H1 (cell line): ENCODE measurements around the gene SLCO2A1. TPM values are rescaled to one million over a fixed set of nuclear protein-coding genes. Genes with fewer than 3 reads are reported as not detected.

Source experiments
- CTCF ChIA-PET: fragments of 300-600 bp; sonication (Branson Sonifier 250); formaldehyde crosslinking; loops from one replicate; lab custom pipeline; 2021; ENCODE audit not compliant: partially characterized antibody; lab: Charles Lee
- POLR2A ChIA-PET: fragments of 300-600 bp; sonication (Branson Sonifier 250); formaldehyde crosslinking; loops from one replicate; lab custom pipeline; 2021; ENCODE audit warnings: inconsistent platforms; ENCODE audit not compliant: partially characterized antibody; lab: Charles Lee
- DNase-seq, 2 experiments: peaks; one replicate each; pipeline versions ENCODE4 v3.0.0 to v3.0.0-alpha.2; 2010 to 2022; ENCODE audit warnings: low spot score in 2 of 2, low read depth in 1 of 2, mixed read lengths in 1 of 2
- FAIRE-seq: peaks from 2 replicates; lab custom pipeline; 2011; peaks lifted over from hg19 to GRCh38; lab: Jason Lieb, UNC
- H2AFZ ChIP-seq: 2 replicates; pipeline ENCODE4 v1.8.1; 2012; ENCODE audit warnings: low read length, inconsistent platforms
- H2AK5ac ChIP-seq: 2 replicates; pipeline ENCODE4 v1.6.1; 2013; ENCODE audit warnings: low read depth, low read length
- H2BK120ac ChIP-seq: replicated peaks from 2 replicates; pipeline ENCODE3; 2013; ENCODE audit warnings: low read depth, low read length, inconsistent platforms
- H2BK12ac ChIP-seq: 2 replicates; pipeline ENCODE4 v1.6.1; 2013; ENCODE audit warnings: low read depth, low read length
- H2BK15ac ChIP-seq: 2 replicates; pipeline ENCODE4 v1.6.1; 2013; ENCODE audit warnings: low read length
- H2BK20ac ChIP-seq: 2 replicates; pipeline ENCODE4 v1.6.1; 2013; ENCODE audit warnings: low read length
- H2BK5ac ChIP-seq: 2 replicates; pipeline ENCODE4 v1.6.1; 2013; ENCODE audit warnings: low read depth, low read length
- H3K14ac ChIP-seq: 2 replicates; pipeline ENCODE4 v1.6.1; 2013; ENCODE audit warnings: inconsistent platforms; ENCODE audit not compliant: insufficient read length
- H3K18ac ChIP-seq: 2 replicates; pipeline ENCODE4 v1.6.1; 2013; ENCODE audit warnings: low read length; ENCODE audit errors: extremely low read depth
- H3K23ac ChIP-seq: 2 replicates; pipeline ENCODE4 v1.6.1; 2013; ENCODE audit warnings: inconsistent platforms; ENCODE audit not compliant: insufficient read length
- H3K23me2 ChIP-seq: 2 replicates; pipeline ENCODE4 v1.6.1; 2013; ENCODE audit warnings: low read depth, low read length
- H3K27ac ChIP-seq: 2 replicates; pipeline ENCODE4 v1.6.1; 2011; ENCODE audit warnings: low read depth, low read length, inconsistent platforms
- H3K27me3 ChIP-seq, 4 experiments: replicated peaks in 1 of 4; 1 replicate in 1 of 4; 2 replicates in 3 of 4; pipeline versions ENCODE4 v1.6.1 to v1.8.1; 2011 to 2013; ENCODE audit warnings: low read length in 3 of 4, mild to moderate bottlenecking in 3 of 4, inconsistent platforms in 2 of 4, mixed read lengths in 2 of 4, moderate library complexity in 1 of 4; ENCODE audit not compliant: control insufficient read depth in 3 of 4, insufficient read depth in 3 of 4; ENCODE audit errors: extremely low read depth in 1 of 4
- H3K36me3 ChIP-seq, 4 experiments: 2 replicates each; pipeline versions ENCODE4 v1.6.1 to v1.8.1; 2011 to 2013; ENCODE audit warnings: mild to moderate bottlenecking in 4 of 4, low read length in 3 of 4, moderate library complexity in 2 of 4, control low read depth in 1 of 4, inconsistent platforms in 1 of 4; ENCODE audit not compliant: insufficient read depth in 4 of 4, control insufficient read depth in 2 of 4
- H3K4ac ChIP-seq: replicated peaks from 2 replicates; pipeline ENCODE3; 2013; ENCODE audit warnings: low read length, low read depth, mixed read lengths, inconsistent platforms; ENCODE audit not compliant: insufficient read length
- H3K4me1 ChIP-seq, 4 experiments: replicated peaks in 1 of 4; 1 replicate in 1 of 4; 2 replicates in 3 of 4; pipeline versions ENCODE4 v1.6.1 to v1.8.1; 2011 to 2013; ENCODE audit warnings: low read length in 3 of 4, inconsistent platforms in 2 of 4, mixed read lengths in 1 of 4; ENCODE audit not compliant: insufficient read depth in 4 of 4, control insufficient read depth in 3 of 4
- H3K4me2 ChIP-seq, 2 experiments: 2 replicates each; pipeline versions ENCODE4 v1.6.1 to v1.8.1; 2011 to 2013; ENCODE audit warnings: low read depth in 2 of 2, low read length in 2 of 2, control low read depth in 1 of 2, inconsistent platforms in 1 of 2, mild to moderate bottlenecking in 1 of 2; ENCODE audit not compliant: insufficient read depth in 1 of 2
- H3K4me3 ChIP-seq, 4 experiments: fragments of 200-600, 300-600 bp in 1 of 4; sonication (generic), shearing (Covaris generic), sonication (Bioruptor Twin) in 1 of 4; 2 replicates each; pipeline versions ENCODE4 v1.5.1 to v1.8.1; 2011 to 2016; ENCODE audit warnings: low read length in 4 of 4, low read depth in 3 of 4, control low read depth in 2 of 4, inconsistent platforms in 2 of 4, mild to moderate bottlenecking in 2 of 4, mixed read lengths in 1 of 4, moderate library complexity in 1 of 4; ENCODE audit not compliant: insufficient read depth in 2 of 4; ENCODE audit errors: extremely low read depth in 1 of 4
- H3K56ac ChIP-seq: replicated peaks from 2 replicates; pipeline ENCODE3; 2013; ENCODE audit warnings: low read depth, mild to moderate bottlenecking, mixed read lengths, low read length, inconsistent platforms; ENCODE audit not compliant: insufficient read length
- H3K79me1 ChIP-seq: 2 replicates; pipeline ENCODE4 v1.6.1; 2013; ENCODE audit warnings: low read depth, low read length, control low read depth
- H3K79me2 ChIP-seq, 2 experiments: 2 replicates each; pipeline versions ENCODE4 v1.6.1 to v1.8.1; 2012 to 2013; ENCODE audit warnings: low read length in 2 of 2, mild to moderate bottlenecking in 2 of 2, inconsistent platforms in 1 of 2; ENCODE audit not compliant: insufficient read depth in 2 of 2, control insufficient read depth in 1 of 2
- H3K9ac ChIP-seq, 4 experiments: replicated peaks in 1 of 4; 1 replicate in 1 of 4; 2 replicates in 3 of 4; pipeline versions ENCODE4 v1.6.1 to v1.8.1; 2011 to 2013; ENCODE audit warnings: low read depth in 3 of 4, low read length in 3 of 4, control low read depth in 2 of 4, mild to moderate bottlenecking in 2 of 4, moderate library complexity in 2 of 4, inconsistent platforms in 1 of 4; ENCODE audit errors: extremely low read depth in 1 of 4
- H3K9me3 ChIP-seq, 2 experiments: 2 replicates each; pipeline versions ENCODE4 v1.6.1 to v1.8.1; 2012 to 2013; ENCODE audit warnings: mild to moderate bottlenecking in 2 of 2, moderate library complexity in 2 of 2, control low read depth in 1 of 2, inconsistent platforms in 1 of 2, low read depth in 1 of 2, low read length in 1 of 2, mixed read lengths in 1 of 2; ENCODE audit not compliant: insufficient read depth in 2 of 2
- H4K20me1 ChIP-seq, 2 experiments: replicated peaks in 1 of 2; 2 replicates each; pipeline versions ENCODE3 to v1.8.1; 2011 to 2013; ENCODE audit warnings: inconsistent platforms in 2 of 2, low read length in 2 of 2, mild to moderate bottlenecking in 1 of 2; ENCODE audit not compliant: insufficient read depth in 2 of 2, control insufficient read depth in 1 of 2
- H4K5ac ChIP-seq: 2 replicates; pipeline ENCODE4 v1.6.1; 2013; ENCODE audit warnings: low read length, low read depth, mixed read lengths, inconsistent platforms; ENCODE audit not compliant: insufficient read length
- H4K8ac ChIP-seq: 2 replicates; pipeline ENCODE4 v1.8.0; 2013; ENCODE audit warnings: mild to moderate bottlenecking, moderate library complexity, low read length, inconsistent platforms; ENCODE audit not compliant: insufficient read depth; ENCODE audit errors: extremely low read depth
- H4K91ac ChIP-seq: replicated peaks from 2 replicates; pipeline ENCODE3; 2013; ENCODE audit warnings: low read length, mixed read lengths, inconsistent platforms; ENCODE audit not compliant: insufficient read length
- ASH2L ChIP-seq: fragments of 200-600, 300-600 bp; sonication (generic); IDR thresholded peaks from one replicate; pipeline ENCODE4 v1.7.1; 2017; ENCODE audit warnings: low read length
- CBX8 ChIP-seq: fragments of 300-800, 300-1000 bp; sonication (generic); IDR thresholded peaks from 2 replicates; pipeline ENCODE4 v1.7.1; 2016; ENCODE audit warnings: low read depth, low read length, borderline replicate concordance
- POU5F1 ChIP-seq: IDR thresholded peaks from 2 replicates; pipeline ENCODE4 v1.6.1; 2011; ENCODE audit warnings: low read depth, mild to moderate bottlenecking, low read length, moderate library complexity
- SAP30 ChIP-seq: fragments of 300-600 bp; sonication (generic); IDR thresholded peaks from 2 replicates; pipeline ENCODE4 v1.7.1; 2012; ENCODE audit warnings: low read length, moderate library complexity, mild to moderate bottlenecking, inconsistent platforms; ENCODE audit not compliant: insufficient read depth, insufficient replicate concordance
- TAF1 ChIP-seq: IDR thresholded peaks from 2 replicates; pipeline ENCODE4 v1.6.1; 2011; ENCODE audit warnings: mild to moderate bottlenecking, low read depth, low read length
- WGBS, 2 experiments: shearing (Covaris generic) in 1 of 2; methylation state at CpG; one replicate each; pipeline versions ENCODE4 v1.1.6 to v1.1.7; 2013 to 2015; ENCODE audit warnings: low lambda C conversion rate in 2 of 2, mixed read lengths in 2 of 2, inconsistent platforms in 1 of 2, low coverage in 1 of 2, missing lambda C conversion rate in 1 of 2; ENCODE audit not compliant: insufficient replicate concordance in 2 of 2, insufficient coverage in 1 of 2, insufficient read length in 1 of 2; ENCODE audit errors: extremely low coverage in 1 of 2, missing lambda C conversion rate in 1 of 2; 5-methylcytosine and 5-hydroxymethylcytosine counted together
- polyA plus RNA-seq, 7 experiments: library from polyadenylated mRNA; depleted of rRNA in 3 of 7; stranded (reverse) in 5 of 7; unstranded in 2 of 7; fragments of >200 nt in 5 of 7; fragments of 200-250 nt in 2 of 7; gene quantifications; 1 replicate in 5 of 7; 2 replicates in 1 of 7; 4 replicates in 1 of 7; pipeline versions ENCODE4 v1.2.1 to v1.2.3, GENCODE V29; 2011 to 2013; ENCODE audit warnings: missing spikeins in 2 of 7, mixed read lengths in 2 of 7
- total RNA-seq: library from RNA; stranded (reverse); fragmentation: NEBNext Ultra II Directional; extraction: Animal tissue kit (Norgen Biotek cat#: 25700); gene quantifications from 2 replicates; pipeline ENCODE4 v1.2.1, GENCODE V29; 2021

Gene SLCO2A1
- total and polyA plus RNA-seq, 2 of the 8 experiments (the other 6 are each of a cell fraction or from before 2014, with no cell fraction given) = 1.1 to 2.3 TPM

GRCh38 chr3:133915685-133916658 is 113.8 kb downstream of the SLCO2A1 start:
- Histone ChIP-seq H2BK15ac (no peak overlapping the region), H3K23ac (no peak overlapping the region), H3K4me1 (no peaks in the 10 kb centered on the region), H3K4me2 (no peak overlapping the region), H3K36me3 (no peaks in the 10 kb centered on the region), H3K9me3 (no peaks in the 10 kb centered on the region), H3K4me3 (no peak overlapping the region), H3K27me3 (no peaks in the 10 kb centered on the region), H3K18ac (no peak overlapping the region), H4K91ac (no peak overlapping the region), H3K79me1 (no peaks in the 10 kb centered on the region), H2BK5ac (no peak overlapping the region), H3K9ac (no peak overlapping the region), H3K4ac (no peak overlapping the region), H3K56ac (no peak overlapping the region), H3K14ac (no peak overlapping the region), H3K27ac (no peak overlapping the region), H2BK20ac (no peak overlapping the region), H4K8ac (no peak overlapping the region), H2BK120ac (no peak overlapping the region), H4K5ac (no peak overlapping the region), H4K20me1 (no peaks in the 10 kb centered on the region), H3K79me2 (no peaks in the 10 kb centered on the region), H2BK12ac (no peak overlapping the region), H3K23me2 (no peaks in the 10 kb centered on the region), H2AFZ (no peak overlapping the region), H2AK5ac (no peak overlapping the region)
- DNase-seq (no peak), FAIRE-seq (no peak)
- 86% methylated on average over 10 of the region's 10 CpGs; no CpG with 5 or more reads in 1 of the 2 experiments for WGBS, 2 experiments
- ChIA-PET CTCF (interaction anchor here (0.7 to 1.5 kb wide), 2 partner anchors 10 to 12 kb away, joined by 4 read pairs; no protein-coding TSS in a partner anchor), POLR2A (no interaction called here)
- TF ChIP-seq TAF1 (no peak), SAP30 (no peak), CBX8 (no peak), POU5F1 (no peak), ASH2L (no peak)
